ENCODE data around the gene ESYT2.

ESYT2 gene

GRCh38 chr7:158695726-158696452 is 133.4 kb downstream of the ESYT2 start:
- peak; percentile 62 for DNase-seq (ENCODE audit: low spot score)

GRCh38 chr7:158695056-158695455 is 134.3 kb downstream of the ESYT2 start:
- DNase-seq (ENCODE audit: low spot score) = no peak

GRCh38 chr7:158694650-158695049 is 134.7 kb downstream of the ESYT2 start:
- DNase-seq (ENCODE audit: low spot score) = no peak

GRCh38 chr7:158689488-158689887 is 139.8 kb downstream of the ESYT2 start:
- DNase-seq (ENCODE audit: low spot score) = no peak

- no peak for DNase-seq (ENCODE audit: low spot score)
These were observed 141.9 kb downstream of the ESYT2 start for GRCh38 chr7:158687406-158687805.

- no peak for DNase-seq (ENCODE audit: low spot score)
These were observed 143.6 kb downstream of the ESYT2 start for GRCh38 chr7:158685693-158686092.

GRCh38 chr7:158684329-158684728 is 145.0 kb downstream of the ESYT2 start:
- no peak for DNase-seq (ENCODE audit: low spot score)

GRCh38 chr7:158683541-158683940 is 145.8 kb downstream of the ESYT2 start:
- DNase-seq (ENCODE audit: low spot score) = no peak

GRCh38 chr7:158682456-158682855 is 146.9 kb downstream of the ESYT2 start:
- DNase-seq (ENCODE audit: low spot score) = no peak
